AG10803 (cell line): ENCODE data around the gene BMP6.

Experiments
- DNase-seq: peaks from one replicate; pipeline ENCODE4 v3.0.0; 2010; ENCODE audit warnings: low read depth
- H3K4me3 ChIP-seq: 2 replicates; pipeline ENCODE4 v1.5.1; 2011; ENCODE audit warnings: mild to moderate bottlenecking, low read length, control low read depth
- CTCF ChIP-seq: conservative IDR thresholded peaks from 2 replicates; pipeline ENCODE4 v1.5.1; 2011; ENCODE audit warnings: mild to moderate bottlenecking, low read length, control low read depth, inconsistent platforms

The BMP6 gene

GRCh38 chr6:7880718-7881107, 154.8 kb downstream of the BMP6 start:
- no peak for TF ChIP-seq CTCF
- no peak for DNase-seq
- no peak overlapping the region for H3K4me3 ChIP-seq

GRCh38 chr6:7881765-7882500, 156.0 kb downstream of the BMP6 start:
- no peak overlapping the region for H3K4me3 ChIP-seq
- no peak for TF ChIP-seq CTCF
- DNase-seq = no peak

- no peak for TF ChIP-seq CTCF
- no peak for DNase-seq
- H3K4me3 ChIP-seq = no peak overlapping the region
Measured at GRCh38 chr6:7882505-7883257, 156.8 kb downstream of the BMP6 start.

- H3K4me3 ChIP-seq = no peak overlapping the region
- no peak for TF ChIP-seq CTCF
- no peak for DNase-seq
Measured at GRCh38 chr6:7883381-7883780, 157.5 kb downstream of the BMP6 start.

- no peak for DNase-seq
- no peak overlapping the region for H3K4me3 ChIP-seq
- no peak for TF ChIP-seq CTCF
Measured at GRCh38 chr6:7886132-7886531, 160.2 kb downstream of the BMP6 start.

- TF ChIP-seq CTCF = no peak
- no peak for DNase-seq
- no peak overlapping the region for H3K4me3 ChIP-seq
Measured at GRCh38 chr6:7887278-7887991, 161.5 kb downstream of the BMP6 start.
